HFF-Myc (cell line): Measurements from ENCODE around the gene LOXL1.

Experiments used
- DNase-seq: peaks from one replicate; pipeline ENCODE4 v3.0.0-alpha.2; 2011; ENCODE audit warnings: low read depth; ENCODE audit errors: extremely low read depth
- H3K4me3 ChIP-seq: replicated peaks from 2 replicates; pipeline ENCODE4 v1.5.1; 2011; ENCODE audit warnings: low read depth, mild to moderate bottlenecking, control low read depth, low read length
- CTCF ChIP-seq: IDR thresholded peaks from 2 replicates; pipeline ENCODE4 v1.5.1; 2012; ENCODE audit warnings: mild to moderate bottlenecking, low read depth, low read length, control low read depth; ENCODE audit errors: missing control alignments

LOXL1 gene

GRCh38 chr15:73912030-73912596 is 14.1 kb upstream of the LOXL1 start:
- H3K4me3 ChIP-seq = no peak overlapping the region
- no peak for TF ChIP-seq CTCF
- DNase-seq = no peak

- TF ChIP-seq CTCF = no peak
- H3K4me3 ChIP-seq = no peak overlapping the region
- no peak for DNase-seq
These were observed 12.1 kb upstream of the LOXL1 start for GRCh38 chr15:73914145-73914544.

GRCh38 chr15:73915082-73915481 is 11.2 kb upstream of the LOXL1 start:
- no peak for TF ChIP-seq CTCF
- DNase-seq = no peak

GRCh38 chr15:73918784-73919183 is 7.5 kb upstream of the LOXL1 start:
- TF ChIP-seq CTCF = no peak
- DNase-seq = no peak
- H3K4me3 ChIP-seq = no peak overlapping the region

More at GRCh38 chr15:73915082-73915481, 11.2 kb upstream of the LOXL1 start:
- no peak overlapping the region for H3K4me3 ChIP-seq

GRCh38 chr15:73919706-73920105 is 6.6 kb upstream of the LOXL1 start:
- no peak for TF ChIP-seq CTCF
- no peak for DNase-seq
- no peak overlapping the region for H3K4me3 ChIP-seq

GRCh38 chr15:73921254-73921925 is 4.9 kb upstream of the LOXL1 start:
- TF ChIP-seq CTCF = no peak
- no peak for DNase-seq

More at GRCh38 chr15:73921254-73921925, 4.9 kb upstream of the LOXL1 start:
- no peak overlapping the region for H3K4me3 ChIP-seq
